HCT116 (cell line): Measurements from ENCODE around the gene KRT85. TPM values are rescaled to one million over a fixed set of nuclear protein-coding genes. Genes with fewer than 3 reads are reported as not detected.

Experiments
- ATAC-seq: fragments of 200-7000 bp; cut with Tn5 transposase; 2 replicates; pipeline ENCODE4 v1.9.1; 2020; ENCODE audit warnings: mild to moderate bottlenecking, moderate library complexity
- BruUV-seq: library from RNA; stranded (reverse); fragments of 400-500 nt; replicated peaks from 2 replicates; lab custom pipeline; 2021; lab: Mats Ljungman, UMichigan
- CTCF ChIA-PET: fragments of 300-600 bp; sonication (Branson Sonifier 250); formaldehyde crosslinking; loops from one replicate; lab custom pipeline; 2021; ENCODE audit warnings: antibody characterized with exemption; lab: Charles Lee
- POLR2A ChIA-PET: fragments of 300-600, 350-600 bp; sonication (Branson Sonifier 250); formaldehyde crosslinking; loops from one replicate; lab custom pipeline; 2021; ENCODE audit warnings: antibody characterized with exemption; lab: Charles Lee
- RAD21 ChIA-PET, 2 experiments: fragments of 300-600 bp; sonication (Branson Sonifier 250); formaldehyde crosslinking; loops; one replicate each; lab custom pipeline; 2023; ENCODE audit warnings: low total read pairs in 2 of 2; ENCODE audit not compliant: uncharacterized antibody in 2 of 2, unreplicated experiment in 2 of 2, low non-redundant PET in 1 of 2; lab: Charles Lee
- DNase-seq: peaks from one replicate; pipeline ENCODE4 v3.0.0-alpha.2; 2010; ENCODE audit warnings: low read depth, low spot score
- H2AFZ ChIP-seq: fragments of 200-600 bp; shearing (Covaris generic), sonication (generic); 2 replicates; pipeline ENCODE4 v1.6.1; 2017; ENCODE audit warnings: low read depth, mixed run types, mixed read lengths, antibody characterized with exemption, low read length; ENCODE audit not compliant: poor library complexity, severe bottlenecking
- H3K27ac ChIP-seq: 2 replicates; pipeline ENCODE4 v1.5.1; 2012; ENCODE audit warnings: low read depth, low read length
- H3K27me3 ChIP-seq: fragments of 200-600 bp; sonication (generic); 2 replicates; pipeline ENCODE4 v1.6.1; 2016; ENCODE audit warnings: mixed run types, low read length, mixed read lengths; ENCODE audit not compliant: insufficient read depth
- H3K36me3 ChIP-seq, 2 experiments: fragments of 200-500 bp in 1 of 2; fragments of 200-600 bp in 1 of 2; sonication (Bioruptor generic) in 1 of 2; sonication (generic) in 1 of 2; 2 replicates each; pipeline versions ENCODE4 v1.5.1 to v1.6.1; 2014 to 2016; ENCODE audit warnings: low read length in 2 of 2, inconsistent platforms in 1 of 2, mixed read lengths in 1 of 2, mixed run types in 1 of 2; ENCODE audit not compliant: insufficient read depth in 2 of 2, control insufficient read depth in 1 of 2
- H3K4me1 ChIP-seq, 2 experiments: fragments of 200-600 bp in 1 of 2; sonication (generic) in 1 of 2; 2 replicates each; pipeline versions ENCODE4 v1.5.1 to v1.6.1; 2012 to 2017; ENCODE audit warnings: low read length in 2 of 2, inconsistent platforms in 1 of 2, mild to moderate bottlenecking in 1 of 2, mixed read lengths in 1 of 2, mixed run types in 1 of 2, moderate library complexity in 1 of 2; ENCODE audit not compliant: insufficient read depth in 2 of 2, control insufficient read depth in 1 of 2
- H3K4me2 ChIP-seq: fragments of 200-600 bp; sonication (generic); 2 replicates; pipeline ENCODE4 v1.6.1; 2017; ENCODE audit warnings: mixed run types, low read length, mixed read lengths
- H3K4me3 ChIP-seq, 2 experiments: fragments of 200-600 bp in 1 of 2; sonication (generic) in 1 of 2; replicated peaks in 1 of 2; 2 replicates each; pipeline ENCODE4 v1.5.1; 2011 to 2016; ENCODE audit warnings: low read length in 2 of 2, control low read depth in 1 of 2, low read depth in 1 of 2, mild to moderate bottlenecking in 1 of 2, mixed read lengths in 1 of 2, mixed run types in 1 of 2
- H3K79me2 ChIP-seq: fragments of 200-600 bp; sonication (generic); 2 replicates; pipeline ENCODE4 v1.6.1; 2017; ENCODE audit warnings: mild to moderate bottlenecking, mixed run types, low read length, moderate library complexity, mixed read lengths; ENCODE audit not compliant: insufficient read depth
- H3K9ac ChIP-seq: fragments of 200-600 bp; sonication (generic); 2 replicates; pipeline ENCODE4 v1.6.1; 2016; ENCODE audit warnings: low read length, mixed read lengths
- H3K9me2 ChIP-seq: fragments of 200-600 bp; sonication (generic), shearing (Covaris generic); 2 replicates; pipeline ENCODE4 v1.6.1; 2017; ENCODE audit warnings: mixed run types, mild to moderate bottlenecking, moderate library complexity; ENCODE audit not compliant: insufficient read depth
- H3K9me3 ChIP-seq, 2 experiments: fragments of 200-500 bp in 1 of 2; fragments of 200-600 bp in 1 of 2; sonication (Bioruptor generic) in 1 of 2; sonication (generic) in 1 of 2; 2 replicates each; pipeline ENCODE4 v1.6.1; 2014 to 2017; ENCODE audit warnings: low read length in 2 of 2, mixed read lengths in 2 of 2, inconsistent platforms in 1 of 2, low read depth in 1 of 2, mild to moderate bottlenecking in 1 of 2, mixed run types in 1 of 2, moderate library complexity in 1 of 2; ENCODE audit not compliant: control insufficient read depth in 1 of 2, insufficient read depth in 1 of 2
- H4K20me1 ChIP-seq: fragments of 200-600 bp; sonication (generic), shearing (Covaris generic); 2 replicates; pipeline ENCODE4 v1.6.1; 2017; ENCODE audit warnings: mixed run types, mild to moderate bottlenecking, moderate library complexity; ENCODE audit not compliant: insufficient read depth
- CBX3 ChIP-seq: IDR thresholded peaks from 2 replicates; pipeline ENCODE4 v1.6.1; 2012; ENCODE audit warnings: low read depth
- EGR1 ChIP-seq: IDR thresholded peaks from 2 replicates; pipeline ENCODE4 v1.6.1; 2012; ENCODE audit warnings: low read depth
- ELF1 ChIP-seq: IDR thresholded peaks from 2 replicates; pipeline ENCODE4 v1.6.1; 2012; ENCODE audit warnings: low read depth, borderline replicate concordance
- EZH2 ChIP-seq: fragments of 200-600 bp; sonication (generic); IDR thresholded peaks from 2 replicates; pipeline ENCODE4 v1.6.1; 2017; ENCODE audit warnings: antibody characterized with exemption, mixed run types
- EZH2phosphoT487 ChIP-seq: fragments of 200-600 bp; IDR thresholded peaks from 2 replicates; pipeline ENCODE4 v1.6.1; 2018; ENCODE audit warnings: antibody characterized with exemption, borderline replicate concordance
- FOSL1 ChIP-seq: IDR thresholded peaks from 2 replicates; pipeline ENCODE4 v1.6.1; 2012; ENCODE audit warnings: low read depth
- JUND ChIP-seq: IDR thresholded peaks from 2 replicates; pipeline ENCODE4 v1.6.1; 2012
- POLR2A ChIP-seq: IDR thresholded peaks from 2 replicates; pipeline ENCODE4 v1.7.0; 2011; ENCODE audit warnings: borderline replicate concordance; ENCODE audit not compliant: insufficient read depth, insufficient read length; ENCODE audit errors: extremely low read depth
- POLR2AphosphoS5 ChIP-seq: IDR thresholded peaks from 2 replicates; pipeline ENCODE4 v1.6.1; 2011; ENCODE audit warnings: mild to moderate bottlenecking, low read depth, low read length, moderate library complexity
- RAD21 ChIP-seq: IDR thresholded peaks from 2 replicates; pipeline ENCODE4 v1.6.1; 2012; ENCODE audit warnings: low read depth, mild to moderate bottlenecking
- SIN3A ChIP-seq: IDR thresholded peaks from 2 replicates; pipeline ENCODE4 v1.6.1; 2012; ENCODE audit warnings: low read depth
- SP1 ChIP-seq: IDR thresholded peaks from 2 replicates; pipeline ENCODE4 v1.6.1; 2012; ENCODE audit warnings: low read depth
- TCF7L2 ChIP-seq: IDR thresholded peaks from 2 replicates; pipeline ENCODE4 v1.7.0; 2011; ENCODE audit warnings: borderline replicate concordance, inconsistent platforms; ENCODE audit not compliant: insufficient read depth, insufficient read length; ENCODE audit errors: extremely low read depth
- YY1 ChIP-seq: IDR thresholded peaks from 2 replicates; pipeline ENCODE4 v1.6.1; 2011; ENCODE audit warnings: low read length, low read depth, moderate library complexity, mild to moderate bottlenecking; ENCODE audit not compliant: insufficient replicate concordance; ENCODE audit errors: extremely low read depth
- ZBTB33 ChIP-seq: IDR thresholded peaks from 2 replicates; pipeline ENCODE4 v1.6.1; 2011; ENCODE audit warnings: mild to moderate bottlenecking, low read length, moderate library complexity; ENCODE audit not compliant: insufficient replicate concordance; ENCODE audit errors: extremely low read depth
- ZFX ChIP-seq: fragments of 450-650 bp; IDR thresholded peaks from 2 replicates; pipeline ENCODE4 v1.6.1; 2017
- intact Hi-C: fragments of 100-400 bp; cut with micrococcal nuclease; formaldehyde crosslinking; loops from 2 replicates; pipeline ENCODE4 v1.10.0; 2022
- total RNA-seq: library from RNA; stranded (reverse); gene quantifications from one replicate; pipeline ENCODE4 v1.2.1, GENCODE V29; 2021; ENCODE audit not compliant: unreplicated experiment
- TF ChIP-seq, protein P1 (sequence below): IDR thresholded peaks from 2 replicates; pipeline ENCODE4 v1.6.1; 2012
- TF ChIP-seq, protein P2 (sequence below): IDR thresholded peaks from 2 replicates; pipeline ENCODE4 v1.6.1; 2012; ENCODE audit warnings: low read depth
- TF ChIP-seq, protein P3 (sequence below): IDR thresholded peaks from 2 replicates; pipeline ENCODE4 v1.6.1; 2012

KRT85 gene
- total RNA-seq, 1 experiment from 2014 or later: not detected

DNA sequence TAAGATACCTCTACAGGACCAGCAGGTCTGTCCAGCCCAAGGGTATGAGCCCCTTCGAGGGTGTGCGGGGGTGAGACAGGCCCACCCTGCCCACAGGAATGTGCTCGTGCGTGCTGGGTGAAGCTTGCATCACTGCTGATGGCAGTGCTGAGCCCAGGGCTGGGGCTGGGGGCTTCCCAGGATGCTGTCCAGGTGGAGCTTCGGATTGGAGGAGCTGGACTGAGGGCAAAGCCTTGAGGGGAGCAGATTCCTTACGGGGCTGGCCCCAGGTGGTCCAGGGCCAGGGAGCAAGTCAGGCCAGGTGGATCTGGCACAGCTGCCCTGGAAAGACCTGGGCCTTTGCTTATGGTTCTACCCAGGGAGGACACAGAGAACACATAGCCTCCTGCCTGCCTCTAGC is 2.5 kb upstream of the KRT85 start:
- Histone ChIP-seq H3K36me3 (no peaks in the 10 kb centered on the region), H3K4me2 (no peak overlapping the region), H3K27me3 (no peaks in the 10 kb centered on the region), H4K20me1 (no peaks in the 10 kb centered on the region), H3K9me3 (peaks cover 0 to 10% of the 10 kb centered on the region in 2 experiments; a peak in 1 of 4 replicates), H3K79me2 (no peaks in the 10 kb centered on the region), H3K9ac (no peak overlapping the region), H3K27ac (no peak overlapping the region), H2AFZ (no peak overlapping the region), H3K9me2 (no peaks in the 10 kb centered on the region), H3K4me1 (peaks cover 0 to 2% of the 10 kb centered on the region in 2 experiments; a peak in 1 of 4 replicates), H3K4me3 (no peak overlapping the region)
- BruUV-seq: no TSS peak
- RAD21 ChIA-PET: no interaction called here
- no peak for ATAC-seq
- CTCF ChIA-PET: interaction anchor here (1.2 to 4.0 kb wide), 2 partner anchors 8 to 501 kb away, joined by 5 to 21 read pairs; no protein-coding TSS in a partner anchor
- DNase-seq: no peak
- POLR2A ChIA-PET: no interaction called here
- intact Hi-C loops: loop anchor here (5.0 kb wide), 1 partner anchor 233 kb away; no protein-coding TSS in a partner anchor
- TF ChIP-seq EZH2 (no peak), ELF1 (no peak), ZFX (no peak), ZBTB33 (no peak), EGR1 (no peak), FOSL1 (no peak), POLR2AphosphoS5 (no peak), SP1 (no peak), RAD21 (no peak), POLR2A (no peak), CBX3 (no peak), JUND (no peak), YY1 (no peak), TCF7L2 (no peak), SIN3A (no peak), EZH2phosphoT487 (no peak)
- TF ChIP-seq, protein P1, sequence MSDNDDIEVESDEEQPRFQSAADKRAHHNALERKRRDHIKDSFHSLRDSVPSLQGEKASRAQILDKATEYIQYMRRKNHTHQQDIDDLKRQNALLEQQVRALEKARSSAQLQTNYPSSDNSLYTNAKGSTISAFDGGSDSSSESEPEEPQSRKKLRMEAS: no peak
- TF ChIP-seq, protein P2, sequence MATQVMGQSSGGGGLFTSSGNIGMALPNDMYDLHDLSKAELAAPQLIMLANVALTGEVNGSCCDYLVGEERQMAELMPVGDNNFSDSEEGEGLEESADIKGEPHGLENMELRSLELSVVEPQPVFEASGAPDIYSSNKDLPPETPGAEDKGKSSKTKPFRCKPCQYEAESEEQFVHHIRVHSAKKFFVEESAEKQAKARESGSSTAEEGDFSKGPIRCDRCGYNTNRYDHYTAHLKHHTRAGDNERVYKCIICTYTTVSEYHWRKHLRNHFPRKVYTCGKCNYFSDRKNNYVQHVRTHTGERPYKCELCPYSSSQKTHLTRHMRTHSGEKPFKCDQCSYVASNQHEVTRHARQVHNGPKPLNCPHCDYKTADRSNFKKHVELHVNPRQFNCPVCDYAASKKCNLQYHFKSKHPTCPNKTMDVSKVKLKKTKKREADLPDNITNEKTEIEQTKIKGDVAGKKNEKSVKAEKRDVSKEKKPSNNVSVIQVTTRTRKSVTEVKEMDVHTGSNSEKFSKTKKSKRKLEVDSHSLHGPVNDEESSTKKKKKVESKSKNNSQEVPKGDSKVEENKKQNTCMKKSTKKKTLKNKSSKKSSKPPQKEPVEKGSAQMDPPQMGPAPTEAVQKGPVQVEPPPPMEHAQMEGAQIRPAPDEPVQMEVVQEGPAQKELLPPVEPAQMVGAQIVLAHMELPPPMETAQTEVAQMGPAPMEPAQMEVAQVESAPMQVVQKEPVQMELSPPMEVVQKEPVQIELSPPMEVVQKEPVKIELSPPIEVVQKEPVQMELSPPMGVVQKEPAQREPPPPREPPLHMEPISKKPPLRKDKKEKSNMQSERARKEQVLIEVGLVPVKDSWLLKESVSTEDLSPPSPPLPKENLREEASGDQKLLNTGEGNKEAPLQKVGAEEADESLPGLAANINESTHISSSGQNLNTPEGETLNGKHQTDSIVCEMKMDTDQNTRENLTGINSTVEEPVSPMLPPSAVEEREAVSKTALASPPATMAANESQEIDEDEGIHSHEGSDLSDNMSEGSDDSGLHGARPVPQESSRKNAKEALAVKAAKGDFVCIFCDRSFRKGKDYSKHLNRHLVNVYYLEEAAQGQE: no peak
- TF ChIP-seq, protein P3, sequence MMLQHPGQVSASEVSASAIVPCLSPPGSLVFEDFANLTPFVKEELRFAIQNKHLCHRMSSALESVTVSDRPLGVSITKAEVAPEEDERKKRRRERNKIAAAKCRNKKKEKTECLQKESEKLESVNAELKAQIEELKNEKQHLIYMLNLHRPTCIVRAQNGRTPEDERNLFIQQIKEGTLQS: no peak
